ENCODE measurements around the gene PPA2.

The PPA2 gene

DNA sequence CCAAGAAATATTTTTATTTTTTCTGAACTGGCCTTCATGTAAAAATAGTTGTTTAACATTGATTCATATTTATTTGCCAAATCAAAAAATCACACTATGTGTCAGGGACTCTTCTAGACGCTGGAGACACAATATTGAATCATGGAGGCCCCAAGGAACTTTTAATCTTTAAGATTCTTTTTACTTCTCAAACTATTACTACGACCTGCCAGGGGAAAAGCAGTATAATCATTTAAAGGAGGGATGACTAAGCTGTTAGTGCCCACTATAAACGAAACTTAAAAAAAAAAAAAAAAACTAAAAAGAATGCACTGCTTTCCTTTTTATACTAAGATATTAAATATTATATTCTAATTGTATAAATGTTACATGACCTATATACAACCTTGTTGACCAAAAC lies 84.7 kb downstream of the PPA2 start:
- DNase-seq (ENCODE audit: low read depth) = no peak

DNA sequence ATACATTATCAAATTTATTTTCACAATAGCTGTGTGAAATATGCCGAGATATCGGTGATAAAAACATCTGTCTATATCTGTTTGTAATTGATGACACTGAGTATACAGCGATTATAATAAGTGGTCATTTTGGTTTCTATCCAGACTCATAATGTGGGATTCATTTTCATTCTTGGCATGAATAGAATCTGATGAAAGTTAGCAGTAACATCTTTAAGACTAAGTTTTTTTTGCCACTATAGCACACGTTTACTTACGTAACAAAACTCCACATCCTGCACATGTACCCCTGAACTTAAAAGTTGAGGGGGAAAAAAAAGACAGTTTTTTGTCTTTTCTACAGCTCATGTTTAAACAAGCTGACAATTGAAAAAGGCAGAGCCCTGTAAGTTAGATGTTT lies 86.4 kb downstream of the PPA2 start:
- DNase-seq (ENCODE audit: low read depth) = no peak

DNA sequence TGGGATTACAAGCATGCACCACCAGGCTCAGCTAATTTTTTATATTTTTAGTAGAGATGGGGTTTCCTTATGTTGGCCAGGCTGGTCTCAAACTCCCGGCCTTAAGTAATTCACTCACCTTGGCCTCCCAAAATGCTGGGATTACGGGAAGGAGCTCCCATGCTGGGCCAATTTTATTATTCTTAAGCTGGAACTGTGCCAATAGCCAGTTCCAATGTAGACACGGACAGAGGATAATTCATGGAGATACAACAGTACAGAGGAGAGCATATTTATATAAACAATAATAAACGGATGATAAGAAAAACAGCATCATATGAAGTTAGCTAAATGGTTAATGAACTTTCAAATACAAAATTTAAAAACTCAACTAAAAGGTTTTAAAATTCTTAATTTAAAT lies 87.8 kb downstream of the PPA2 start:
- no peak for DNase-seq (ENCODE audit: low read depth)

DNA sequence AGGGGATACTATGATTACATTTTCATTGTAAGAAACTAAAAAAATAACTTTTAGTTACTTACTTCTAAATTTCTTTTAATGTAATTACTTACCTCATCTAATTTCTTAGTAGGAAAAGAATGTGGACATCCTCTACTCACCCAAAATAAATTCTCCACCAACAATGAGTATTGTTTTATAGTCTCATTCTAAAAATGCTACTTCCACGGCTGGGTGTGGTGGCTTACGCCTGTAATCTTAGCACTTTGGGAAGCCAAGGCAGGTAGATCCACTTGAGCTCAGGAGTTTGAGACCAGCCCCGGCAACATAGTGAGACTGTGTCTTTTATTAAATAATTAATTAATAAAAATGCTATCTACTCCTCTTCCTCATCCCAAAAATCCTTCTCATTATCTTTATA lies 99.8 kb downstream of the PPA2 start:
- no peak for DNase-seq (ENCODE audit: low read depth)

DNA sequence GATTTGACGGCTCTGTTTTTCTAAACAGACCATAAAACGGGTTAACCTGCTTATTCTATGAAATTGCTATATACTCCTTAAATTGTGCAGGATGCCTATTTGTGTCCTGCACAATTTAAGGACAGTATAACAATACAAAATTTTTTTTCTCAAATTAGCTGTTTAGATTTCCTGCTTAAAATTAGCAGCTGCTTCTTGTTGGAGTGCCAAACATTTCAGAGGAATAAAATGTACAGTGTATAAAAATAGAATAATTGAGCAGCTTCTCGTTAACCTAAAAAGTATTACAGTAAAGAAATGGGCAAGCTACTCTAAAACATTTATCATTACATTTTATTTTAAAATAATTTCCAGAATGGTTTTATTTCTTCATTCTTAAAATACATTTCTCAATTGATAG lies 100.5 kb downstream of the PPA2 start:
- no peak for DNase-seq (ENCODE audit: low read depth)

DNA sequence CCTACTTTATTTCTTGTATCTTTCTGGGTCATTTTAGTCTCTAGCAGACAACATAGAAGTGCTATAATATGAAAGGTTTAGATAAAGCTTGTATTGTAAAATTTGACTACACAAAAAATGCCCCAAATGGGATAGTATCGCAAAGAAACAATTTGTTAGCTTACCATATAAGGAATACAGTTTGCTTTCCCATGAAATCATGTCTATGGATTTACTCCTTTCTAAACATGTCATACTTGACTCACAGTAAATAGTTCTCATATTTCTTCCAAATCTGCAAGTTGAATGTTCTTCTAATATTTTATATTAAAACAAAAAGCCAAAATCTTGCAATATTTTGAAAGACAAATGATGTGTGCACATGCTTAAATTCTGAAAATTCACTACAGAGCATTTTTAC lies 103.9 kb downstream of the PPA2 start:
- DNase-seq (ENCODE audit: low read depth) = no peak

DNA sequence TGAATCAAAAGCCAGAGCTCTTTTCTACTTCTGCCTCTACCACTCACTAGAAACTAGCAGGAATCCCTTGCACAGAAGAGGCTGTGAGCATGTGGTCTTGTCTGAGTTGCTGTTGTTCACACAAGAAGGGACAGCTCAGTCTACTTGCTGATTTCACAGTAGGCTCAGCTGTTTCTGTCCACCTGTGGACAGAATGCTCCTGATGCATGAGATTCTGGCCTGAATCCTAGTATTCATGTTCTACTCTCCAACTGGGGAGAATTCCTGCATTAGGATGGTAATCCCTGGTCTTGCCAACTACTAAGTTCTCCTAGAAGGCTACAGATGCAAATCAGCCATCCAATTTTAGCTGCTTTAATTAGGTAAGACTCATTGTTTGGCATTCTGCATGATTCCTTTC lies 112.8 kb downstream of the PPA2 start:
- no peak for DNase-seq (ENCODE audit: low read depth)

- DNase-seq (ENCODE audit: low read depth) = no peak
Observed at GRCh38 chr4:105357258-105357980, 116.4 kb downstream of the PPA2 start.

DNA sequence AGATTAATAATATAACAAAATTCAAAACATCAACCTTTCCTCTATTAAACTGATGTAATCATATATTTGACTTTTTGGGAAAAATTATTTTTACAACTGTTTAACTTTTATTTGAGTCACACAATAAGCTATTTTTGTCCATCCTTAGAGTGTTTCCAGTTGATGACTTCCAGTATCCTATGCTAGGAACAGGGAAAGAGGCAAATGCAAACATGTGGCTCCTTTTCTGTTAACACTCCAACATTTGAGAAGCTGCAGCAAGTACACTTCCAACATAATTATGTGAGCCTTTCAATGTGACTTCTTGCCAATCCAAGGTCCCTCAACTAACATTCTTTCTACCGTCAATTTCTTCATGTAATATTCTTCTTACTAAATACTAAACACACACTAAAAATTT lies 117.7 kb downstream of the PPA2 start:
- no peak for DNase-seq (ENCODE audit: low read depth)

DNA sequence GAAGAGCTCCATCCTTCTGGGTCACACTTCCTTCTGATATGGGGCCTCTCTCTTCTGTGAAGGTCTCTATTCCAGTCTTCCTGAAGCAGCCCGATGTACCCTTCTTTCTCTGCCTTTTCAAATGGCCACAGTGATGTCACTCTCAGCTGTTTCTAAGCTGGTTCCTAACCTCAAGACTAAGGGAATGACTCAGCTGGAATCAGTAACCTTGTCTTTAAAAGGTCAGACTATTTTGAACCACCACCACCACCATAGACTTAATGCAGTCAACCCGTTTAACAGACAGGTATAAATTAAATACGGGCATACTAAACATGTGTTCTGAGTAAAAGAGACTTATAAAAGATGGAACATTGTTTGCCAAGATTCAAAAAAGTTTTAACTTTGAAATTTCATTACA lies 121.0 kb downstream of the PPA2 start:
- DNase-seq (ENCODE audit: low read depth) = no peak

DNA sequence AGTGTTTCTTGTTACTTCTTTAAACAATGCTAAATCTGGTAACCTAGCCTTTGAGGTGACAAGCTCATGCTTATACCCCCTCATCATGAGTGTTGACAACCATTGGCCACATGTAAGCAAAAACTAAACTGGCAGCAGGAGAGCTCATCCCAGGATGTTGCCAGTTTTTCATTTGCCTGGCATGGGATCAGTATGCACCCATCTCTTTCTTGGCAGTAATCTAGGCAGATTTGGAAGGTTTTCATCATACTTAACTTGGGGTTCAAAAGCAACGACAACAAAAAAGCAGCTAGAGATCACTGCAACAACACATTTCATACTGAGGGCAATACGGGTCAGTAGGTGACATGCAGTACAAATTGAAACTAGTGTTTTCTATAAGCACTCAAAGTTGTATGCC lies 122.0 kb downstream of the PPA2 start:
- DNase-seq (ENCODE audit: low read depth) = no peak

DNA sequence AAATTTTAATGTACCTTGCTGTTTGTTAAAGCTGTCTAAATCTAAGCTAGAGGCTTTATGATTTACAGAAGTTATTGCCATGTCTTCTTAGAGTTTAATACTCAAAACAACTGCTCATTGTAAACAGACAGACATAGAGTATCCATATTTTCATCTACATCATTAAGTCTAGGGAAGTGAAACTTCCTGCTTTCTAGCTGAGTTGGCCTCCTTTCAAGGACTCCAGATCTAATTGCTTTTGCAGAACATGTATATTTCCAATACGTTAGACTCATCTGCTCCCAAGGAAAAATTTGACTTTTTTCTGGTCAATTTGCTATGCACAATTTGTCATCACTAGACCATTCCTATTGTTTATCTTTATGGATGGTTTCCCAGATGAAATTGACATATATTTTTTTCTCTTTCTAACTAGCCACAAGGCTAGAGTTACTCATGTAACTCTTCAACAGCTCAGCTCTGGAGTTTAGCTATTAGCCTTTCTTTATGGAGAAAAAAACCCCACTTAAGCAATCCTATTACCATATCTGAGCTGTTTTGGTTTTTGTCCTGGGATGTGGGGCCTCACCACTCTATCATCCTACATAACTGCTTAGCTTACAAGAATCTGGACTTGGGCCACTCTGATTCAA lies 122.9 kb downstream of the PPA2 start:
- no peak for DNase-seq (ENCODE audit: low read depth)

DNA sequence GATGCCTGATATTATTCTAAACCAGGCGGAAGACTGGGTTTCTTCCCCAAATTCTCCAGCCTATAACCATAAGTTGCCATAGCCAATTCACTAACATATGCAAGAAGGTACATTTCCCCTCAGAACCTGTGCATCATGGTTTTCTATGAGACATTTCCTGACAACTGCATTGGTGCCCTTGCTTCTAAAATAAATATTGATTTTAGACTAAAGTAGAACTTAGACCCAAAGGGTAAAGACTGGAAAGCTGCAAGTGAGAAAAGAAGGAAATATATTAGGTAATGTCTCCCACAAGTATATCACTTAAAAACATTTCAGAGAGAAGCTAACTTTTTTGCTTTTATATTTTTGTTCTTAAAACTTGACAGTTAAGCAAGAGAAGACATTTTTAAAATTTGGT lies 125.1 kb downstream of the PPA2 start:
- DNase-seq (ENCODE audit: low read depth) = no peak

DNA sequence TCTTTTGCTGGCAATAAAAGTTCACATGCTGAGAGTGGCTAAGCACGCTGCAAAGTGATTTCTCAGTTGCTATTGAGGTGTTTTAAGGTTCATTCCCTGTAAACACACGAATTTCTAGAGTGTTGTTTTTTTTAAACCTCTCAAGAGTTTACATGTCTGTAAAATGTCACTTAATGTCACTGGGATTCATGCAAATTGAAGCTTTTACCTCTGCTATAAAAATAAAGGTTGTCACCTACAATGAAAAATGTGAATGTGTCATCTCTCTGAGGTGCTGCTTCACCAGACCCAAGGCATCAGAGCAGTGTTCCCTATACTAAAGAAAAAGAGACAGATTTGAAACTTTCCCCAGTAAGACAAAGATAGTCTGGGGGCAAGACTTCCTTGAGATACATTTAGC lies 127.0 kb downstream of the PPA2 start:
- no peak for DNase-seq (ENCODE audit: low read depth)

DNA sequence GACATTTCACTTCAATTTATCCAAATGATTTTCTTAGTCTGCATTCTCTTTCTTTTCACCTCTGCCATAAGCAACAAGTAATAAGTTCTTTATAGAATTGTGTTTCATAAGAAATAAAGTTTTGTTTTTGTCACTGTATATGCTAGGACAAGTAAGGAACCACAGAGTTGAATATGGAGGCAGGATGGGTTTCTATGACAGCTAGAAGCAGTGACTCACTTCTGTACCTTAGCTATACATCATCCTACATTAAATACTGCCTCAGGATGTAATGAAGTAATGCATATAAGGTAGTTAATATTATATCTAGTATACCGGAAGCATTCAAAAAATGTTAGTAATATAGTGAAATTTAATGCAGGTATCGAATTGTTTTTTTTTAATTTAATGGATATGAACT lies 128.0 kb downstream of the PPA2 start:
- no peak for DNase-seq (ENCODE audit: low read depth)

DNA sequence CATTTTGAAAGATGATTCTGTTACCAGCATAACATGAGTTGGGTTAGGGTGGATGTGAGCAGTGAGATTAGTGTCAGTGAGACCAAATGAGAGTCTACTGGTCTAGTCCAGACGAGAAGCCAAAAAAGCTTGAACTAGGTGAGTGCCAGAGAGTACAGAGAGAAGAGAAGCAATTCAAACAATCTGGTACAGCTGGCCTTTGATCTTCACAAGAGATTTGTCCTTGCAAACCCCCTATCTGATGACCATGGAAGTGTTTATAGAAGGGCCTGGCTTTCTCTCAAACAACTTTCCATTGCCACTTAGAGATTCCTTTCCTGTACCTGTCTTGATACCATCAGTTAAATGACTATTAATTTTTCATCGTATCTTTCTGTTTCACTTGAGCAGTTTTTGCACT lies 128.5 kb downstream of the PPA2 start:
- no peak for DNase-seq (ENCODE audit: low read depth)

DNA sequence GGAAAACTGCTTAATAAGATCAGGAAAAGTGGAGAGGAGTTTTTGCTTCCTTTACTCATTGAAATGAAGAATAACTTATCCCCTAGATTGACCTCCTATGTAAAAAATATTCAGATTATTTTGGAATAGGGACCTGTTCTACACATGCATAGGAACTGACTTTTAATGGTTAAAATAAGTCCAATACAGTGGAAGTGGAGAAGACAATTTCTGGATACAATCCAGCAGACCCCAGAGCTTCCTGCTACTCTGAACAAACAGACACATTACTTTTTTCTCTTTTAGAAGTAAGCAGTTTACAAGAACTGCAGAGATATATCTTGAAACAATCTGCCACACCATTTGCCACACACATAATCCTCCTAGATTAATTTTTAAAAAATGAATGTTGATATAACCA lies 129.7 kb downstream of the PPA2 start:
- DNase-seq (ENCODE audit: low read depth) = no peak

GRCh38 chr4:105343146-105343931 lies 130.5 kb downstream of the PPA2 start:
- no peak for DNase-seq (ENCODE audit: low read depth)

GRCh38 chr4:105329081-105329480 lies 144.8 kb downstream of the PPA2 start:
- DNase-seq (ENCODE audit: low read depth) = no peak

DNA sequence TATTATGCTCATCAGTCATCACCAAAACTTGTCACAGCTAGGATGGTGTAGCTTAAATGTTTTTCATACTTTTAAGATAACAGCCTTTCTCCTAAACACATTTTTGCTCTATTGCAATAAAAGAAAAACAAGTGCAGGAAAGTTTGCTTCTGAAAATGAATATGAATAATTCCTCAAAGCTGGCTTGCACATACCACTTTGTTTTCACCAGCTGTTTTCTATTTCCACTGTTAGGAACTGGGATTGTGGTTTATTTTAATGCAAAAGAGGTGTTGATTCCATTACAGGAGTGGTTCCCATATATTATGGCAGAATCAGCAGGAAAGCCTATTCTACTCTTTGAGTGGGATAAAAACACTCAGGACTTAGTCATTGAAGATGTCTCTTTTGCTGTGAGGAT lies 145.9 kb downstream of the PPA2 start:
- DNase-seq (ENCODE audit: low read depth) = no peak

DNA sequence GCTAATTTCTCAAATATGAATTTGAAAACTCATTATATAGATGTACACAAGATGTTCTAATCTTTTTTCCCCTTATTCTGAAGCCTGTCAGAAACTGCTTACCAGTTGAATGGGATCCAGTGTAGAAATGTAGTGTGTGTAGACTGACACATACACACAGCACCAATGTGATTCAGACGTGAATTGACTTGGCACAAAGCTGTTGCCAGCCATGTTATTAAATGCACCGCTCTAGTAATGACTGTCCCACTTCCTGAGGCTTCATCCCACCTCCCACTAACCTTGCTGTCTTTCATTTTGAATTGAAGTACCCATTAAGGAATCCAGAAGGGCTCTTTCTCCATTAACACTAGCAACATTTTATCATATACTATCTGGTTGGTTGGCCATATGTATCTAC lies 146.6 kb downstream of the PPA2 start:
- DNase-seq (ENCODE audit: low read depth) = no peak

Data from stimulated activated CD8-positive, alpha-beta memory T cell treated with anti-CD3 and anti-CD28 coated beads, Interleukin-7, amount 100 ng/mL, for 24 hours (primary cell).